SK-N-SH (cell line): ENCODE measurements around the gene NEURL2. TPM values are rescaled to one million over a fixed set of nuclear protein-coding genes. Genes with fewer than 3 reads are reported as not detected.

ENCODE experiments used
- CTCF ChIA-PET: fragments of 300-600, 350-600 bp; formaldehyde crosslinking; extraction: SDS; loops from one replicate; lab custom pipeline; 2021; lab: Yijun Ruan, JAX
- POLR2A ChIA-PET: fragments of 350-600 bp; sonication (Branson Sonifier 250); formaldehyde crosslinking; extraction: SDS; loops from one replicate; lab custom pipeline; 2020; ENCODE audit warnings: antibody characterized with exemption, inconsistent platforms; lab: Yijun Ruan, JAX
- DNase-seq: peaks from one replicate; pipeline ENCODE4 v3.0.0; 2012
- H2AFZ ChIP-seq: fragments of 200-600 bp; sonication (generic); 2 replicates; pipeline ENCODE4 v1.8.1; 2016; ENCODE audit warnings: antibody characterized with exemption, mild to moderate bottlenecking, low read depth
- H3F3A ChIP-seq: fragments of 200-600 bp; sonication (generic); replicated peaks from 2 replicates; pipeline ENCODE3; 2016; ENCODE audit warnings: antibody characterized with exemption, mild to moderate bottlenecking; ENCODE audit not compliant: insufficient read depth
- H3K27ac ChIP-seq, 2 experiments: fragments of 200-500 bp in 1 of 2; fragments of 200-600 bp in 1 of 2; sonication (Bioruptor generic) in 1 of 2; sonication (generic), shearing (Covaris generic) in 1 of 2; 2 replicates each; pipeline versions ENCODE4 v1.5.1 to v1.6.1; 2014 to 2016; ENCODE audit warnings: low read depth in 2 of 2, inconsistent platforms in 1 of 2, low read length in 1 of 2, mild to moderate bottlenecking in 1 of 2, mixed read lengths in 1 of 2
- H3K27me3 ChIP-seq: fragments of 200-600 bp; sonication (generic), shearing (Covaris generic); 2 replicates; pipeline ENCODE4 v1.6.1; 2016; ENCODE audit warnings: mixed run types; ENCODE audit not compliant: insufficient read depth
- H3K36me3 ChIP-seq, 2 experiments: fragments of 200-500 bp in 1 of 2; fragments of 200-600 bp in 1 of 2; sonication (Bioruptor generic) in 1 of 2; sonication (generic) in 1 of 2; replicated peaks in 1 of 2; 2 replicates each; pipeline versions ENCODE3 to v1.5.1; 2014 to 2016; ENCODE audit warnings: low read length in 1 of 2, mild to moderate bottlenecking in 1 of 2; ENCODE audit not compliant: insufficient read depth in 2 of 2, control insufficient read depth in 1 of 2
- H3K4me1 ChIP-seq, 2 experiments: fragments of 200-500 bp in 1 of 2; fragments of 200-600 bp in 1 of 2; sonication (Bioruptor generic) in 1 of 2; sonication (generic), shearing (Covaris generic) in 1 of 2; 2 replicates each; pipeline versions ENCODE4 v1.5.1 to v1.6.1; 2014 to 2016; ENCODE audit warnings: low read depth in 1 of 2, low read length in 1 of 2, mixed run types in 1 of 2; ENCODE audit not compliant: insufficient read depth in 2 of 2, control insufficient read depth in 1 of 2
- H3K4me2 ChIP-seq: fragments of 200-600 bp; sonication (generic), shearing (Covaris generic); 2 replicates; pipeline ENCODE4 v1.6.1; 2017; ENCODE audit warnings: mixed run types
- H3K4me3 ChIP-seq, 2 experiments: fragments of 200-500 bp in 1 of 2; fragments of 200-600 bp in 1 of 2; sonication (Bioruptor generic) in 1 of 2; sonication (generic), shearing (Covaris generic) in 1 of 2; 2 replicates each; pipeline versions ENCODE4 v1.5.1 to v1.8.1; 2014 to 2016; ENCODE audit warnings: low read depth in 2 of 2, inconsistent platforms in 1 of 2, low read length in 1 of 2, mild to moderate bottlenecking in 1 of 2, mixed read lengths in 1 of 2, moderate library complexity in 1 of 2
- H3K79me2 ChIP-seq: fragments of 200-600 bp; sonication (generic); 2 replicates; pipeline ENCODE4 v1.8.1; 2017; ENCODE audit warnings: mild to moderate bottlenecking; ENCODE audit not compliant: insufficient read depth
- H3K9ac ChIP-seq: fragments of 200-600 bp; sonication (generic); 2 replicates; pipeline ENCODE4 v1.6.1; 2017; ENCODE audit warnings: mixed run types
- H3K9me2 ChIP-seq: fragments of 200-600 bp; sonication (generic); 2 replicates; pipeline ENCODE4 v1.6.1; 2017; ENCODE audit warnings: mixed run types
- H3K9me3 ChIP-seq: fragments of 200-600 bp; sonication (generic); 2 replicates; pipeline ENCODE4 v1.6.1; 2017; ENCODE audit warnings: mixed run types, mild to moderate bottlenecking, moderate library complexity
- H4K20me1 ChIP-seq: fragments of 200-600 bp; sonication (generic); 2 replicates; pipeline ENCODE4 v1.6.1; 2017; ENCODE audit warnings: mild to moderate bottlenecking, mixed run types; ENCODE audit not compliant: insufficient read depth
- CTCF ChIP-seq: fragments of 200-600 bp; sonication (generic); IDR thresholded peaks from 2 replicates; pipeline ENCODE4 v1.6.1; 2017; ENCODE audit warnings: antibody characterized with exemption, mild to moderate bottlenecking, moderate library complexity
- ELF1 ChIP-seq: IDR thresholded peaks from 2 replicates; pipeline ENCODE4 v1.4.0; 2012
- EP300 ChIP-seq, 2 experiments: IDR thresholded peaks; 2 replicates each; pipeline versions ENCODE4 v1.4.0 to v1.6.1; 2012; ENCODE audit warnings: borderline replicate concordance in 1 of 2, low read depth in 1 of 2, low read length in 1 of 2
- FOSL2 ChIP-seq: IDR thresholded peaks from 2 replicates; pipeline ENCODE4 v1.4.0; 2012; ENCODE audit warnings: low read depth, mild to moderate bottlenecking, moderate library complexity, borderline replicate concordance
- FOXM1 ChIP-seq: IDR thresholded peaks from 2 replicates; pipeline ENCODE4 v1.4.0; 2012; ENCODE audit warnings: low read depth, mild to moderate bottlenecking
- GABPA ChIP-seq: IDR thresholded peaks from 2 replicates; pipeline ENCODE4 v1.4.0; 2012; ENCODE audit warnings: low read depth, mild to moderate bottlenecking
- IRF3 ChIP-seq: fragments of 150-350 bp; IDR thresholded peaks from 2 replicates; pipeline ENCODE4 v1.6.1; 2016; ENCODE audit warnings: mild to moderate bottlenecking, low read depth, low read length
- NFIC ChIP-seq: IDR thresholded peaks from 2 replicates; pipeline ENCODE4 v1.4.0; 2012; ENCODE audit warnings: borderline replicate concordance
- NRF1 ChIP-seq: IDR thresholded peaks from 2 replicates; pipeline ENCODE4 v1.6.1; 2012; ENCODE audit warnings: low read depth, mild to moderate bottlenecking, low read length
- PBX3 ChIP-seq: IDR thresholded peaks from 2 replicates; pipeline ENCODE4; 2012
- POLR2AphosphoS5 ChIP-seq: IDR thresholded peaks from 2 replicates; pipeline ENCODE4 v1.6.1; 2012; ENCODE audit warnings: low read depth, low read length
- RCOR1 ChIP-seq: fragments of 150-350 bp; IDR thresholded peaks from 2 replicates; pipeline ENCODE4 v1.6.1; 2017; ENCODE audit warnings: antibody characterized with exemption, low read length
- RFX5 ChIP-seq: IDR thresholded peaks from 2 replicates; pipeline ENCODE4 v1.6.1; 2012; ENCODE audit warnings: mild to moderate bottlenecking, improper control_type of control experiment, low read length
- TAF1 ChIP-seq: IDR thresholded peaks from 2 replicates; pipeline ENCODE4 v1.6.1; 2012; ENCODE audit warnings: low read depth, mild to moderate bottlenecking, low read length, moderate library complexity, borderline replicate concordance
- TCF12 ChIP-seq: IDR thresholded peaks from 2 replicates; pipeline ENCODE4 v1.4.0; 2012
- TEAD4 ChIP-seq: IDR thresholded peaks from 2 replicates; pipeline ENCODE4 v1.4.0; 2012; ENCODE audit warnings: mild to moderate bottlenecking, borderline replicate concordance; ENCODE audit not compliant: insufficient read depth
- YY1 ChIP-seq: IDR thresholded peaks from 2 replicates; pipeline ENCODE4 v1.4.0; 2012; ENCODE audit warnings: low read depth, mild to moderate bottlenecking
- ZBTB33 ChIP-seq: IDR thresholded peaks from 2 replicates; pipeline ENCODE4 v1.4.0; 2012; ENCODE audit warnings: low read depth, borderline replicate concordance
- WGBS: methylation state at CpG from one replicate; pipeline ENCODE4 v1.1.6; 2017; ENCODE audit warnings: low lambda C conversion rate; 5-methylcytosine and 5-hydroxymethylcytosine counted together
- polyA plus RNA-seq, 3 experiments: library from polyadenylated mRNA; depleted of rRNA; stranded (reverse); fragments of >200 nt; gene quantifications; 2 replicates each; pipeline ENCODE4 v1.2.3, GENCODE V29; 2012

The NEURL2 gene
- polyA plus RNA-seq, 1 of the 3 experiments (the other 2 are of a cell fraction), result 3.5 TPM

GRCh38 chr20:45863543-45864470, 27.2 kb downstream of the NEURL2 start:
- POLR2A ChIA-PET, result no interaction called here
- no peaks in the 10 kb centered on the region for H3K27me3 ChIP-seq
- H3K4me3 ChIP-seq, result no peak overlapping the region
- peaks cover 0 to 8% of the 10 kb centered on the region in 2 experiments; a peak in 1 of 4 replicates for H3K4me1 ChIP-seq
- H3K79me2 ChIP-seq, result no peaks in the 10 kb centered on the region
- H4K20me1 ChIP-seq, result no peaks in the 10 kb centered on the region
- H2AFZ ChIP-seq, result no peak overlapping the region
- WGBS, result 91% methylated on average over 7 of the region's 7 CpGs
- no peak overlapping the region for H3K27ac ChIP-seq
- no peaks in the 10 kb centered on the region for H3K9me2 ChIP-seq
- TF ChIP-seq EP300 (IDR thresholded peaks at IDR 0.05; ENCODE audit: borderline replicate concordance in 1 of 2, low read depth in 1 of 2, low read length in 1 of 2), result no peak
- TF ChIP-seq TEAD4, result no peak
- no peak for TF ChIP-seq TAF1
- TF ChIP-seq RFX5, result no peak
- TF ChIP-seq TCF12, result no peak
- no peak for TF ChIP-seq NRF1
- TF ChIP-seq ELF1, result no peak
- no peak for TF ChIP-seq YY1
- no peak for TF ChIP-seq POLR2AphosphoS5
- no peak for TF ChIP-seq RCOR1
- no peak for TF ChIP-seq FOXM1
- no peak for TF ChIP-seq GABPA
- no peak for TF ChIP-seq CTCF
- TF ChIP-seq PBX3, result no peak
- no peak for TF ChIP-seq ZBTB33
- no peak for TF ChIP-seq FOSL2
- TF ChIP-seq IRF3, result no peak
- TF ChIP-seq NFIC, result no peak
- no peaks in the 10 kb centered on the region for H3K36me3 ChIP-seq
- no peak for DNase-seq
- no peak overlapping the region for H3K4me2 ChIP-seq
- H3K9me3 ChIP-seq, result no peaks in the 10 kb centered on the region
- H3F3A ChIP-seq, result peaks cover 8% of the 10 kb centered on the region
- no peak overlapping the region for H3K9ac ChIP-seq
- CTCF ChIA-PET, result interaction anchor here (1.2 to 2.1 kb wide), 2 partner anchors 27 to 65 kb away, joined by 4 to 10 read pairs; partner anchors contain the start of genes CTSA and NEURL2
